ENCODE measurements around the gene GLUD1.

DNA sequence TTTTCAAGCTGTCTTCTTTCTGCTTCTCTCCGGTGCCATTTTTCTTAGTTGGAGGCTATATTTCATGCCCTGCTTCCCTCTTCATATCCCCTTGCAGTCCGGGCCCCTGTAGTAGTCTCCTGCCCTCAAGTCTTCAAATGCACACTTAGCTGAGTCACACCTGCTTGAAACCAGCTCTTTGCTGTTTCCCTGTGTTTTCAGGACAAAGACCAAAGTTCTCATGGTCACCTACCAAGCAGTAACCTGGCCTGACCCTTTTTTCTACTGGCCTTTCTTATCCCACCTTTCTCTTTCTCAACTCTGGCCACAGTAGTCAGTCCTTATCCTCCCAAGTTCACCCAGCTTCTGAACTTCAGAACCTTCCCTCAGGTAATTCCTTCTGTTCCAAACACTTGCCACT, 28.5 kb downstream of the GLUD1 start:
- TF ChIP-seq EZH2 (IDR thresholded peaks at IDR 0.05): no peak
- TF ChIP-seq, protein P1, sequence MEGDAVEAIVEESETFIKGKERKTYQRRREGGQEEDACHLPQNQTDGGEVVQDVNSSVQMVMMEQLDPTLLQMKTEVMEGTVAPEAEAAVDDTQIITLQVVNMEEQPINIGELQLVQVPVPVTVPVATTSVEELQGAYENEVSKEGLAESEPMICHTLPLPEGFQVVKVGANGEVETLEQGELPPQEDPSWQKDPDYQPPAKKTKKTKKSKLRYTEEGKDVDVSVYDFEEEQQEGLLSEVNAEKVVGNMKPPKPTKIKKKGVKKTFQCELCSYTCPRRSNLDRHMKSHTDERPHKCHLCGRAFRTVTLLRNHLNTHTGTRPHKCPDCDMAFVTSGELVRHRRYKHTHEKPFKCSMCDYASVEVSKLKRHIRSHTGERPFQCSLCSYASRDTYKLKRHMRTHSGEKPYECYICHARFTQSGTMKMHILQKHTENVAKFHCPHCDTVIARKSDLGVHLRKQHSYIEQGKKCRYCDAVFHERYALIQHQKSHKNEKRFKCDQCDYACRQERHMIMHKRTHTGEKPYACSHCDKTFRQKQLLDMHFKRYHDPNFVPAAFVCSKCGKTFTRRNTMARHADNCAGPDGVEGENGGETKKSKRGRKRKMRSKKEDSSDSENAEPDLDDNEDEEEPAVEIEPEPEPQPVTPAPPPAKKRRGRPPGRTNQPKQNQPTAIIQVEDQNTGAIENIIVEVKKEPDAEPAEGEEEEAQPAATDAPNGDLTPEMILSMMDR (IDR thresholded peaks at IDR 0.05): no peak

All from neural progenitor cell (in vitro differentiated cells).